IPS-15b (cell line): ENCODE measurements around the gene GALNT6.

Experiments
- H3K27me3 ChIP-seq: one replicate; pipeline ENCODE4 v1.6.1; 2013; ENCODE audit warnings: low read length; ENCODE audit not compliant: control insufficient read depth, insufficient read depth
- H3K36me3 ChIP-seq: one replicate; pipeline ENCODE4 v1.6.1; 2013; ENCODE audit warnings: low read length; ENCODE audit not compliant: control insufficient read depth, insufficient read depth
- H3K4me1 ChIP-seq: one replicate; pipeline ENCODE4 v1.6.1; 2013; ENCODE audit warnings: mild to moderate bottlenecking, low read length; ENCODE audit not compliant: control insufficient read depth, insufficient read depth
- H3K4me3 ChIP-seq: one replicate; pipeline ENCODE4 v1.5.1; 2013; ENCODE audit warnings: low read depth, low read length
- H3K9ac ChIP-seq: one replicate; pipeline ENCODE4 v1.6.1; 2013; ENCODE audit warnings: low read depth, mild to moderate bottlenecking, low read length
- H3K9me3 ChIP-seq: one replicate; pipeline ENCODE4 v1.6.1; 2013; ENCODE audit warnings: mild to moderate bottlenecking, low read length; ENCODE audit not compliant: control insufficient read depth, insufficient read depth

The GALNT6 gene

DNA sequence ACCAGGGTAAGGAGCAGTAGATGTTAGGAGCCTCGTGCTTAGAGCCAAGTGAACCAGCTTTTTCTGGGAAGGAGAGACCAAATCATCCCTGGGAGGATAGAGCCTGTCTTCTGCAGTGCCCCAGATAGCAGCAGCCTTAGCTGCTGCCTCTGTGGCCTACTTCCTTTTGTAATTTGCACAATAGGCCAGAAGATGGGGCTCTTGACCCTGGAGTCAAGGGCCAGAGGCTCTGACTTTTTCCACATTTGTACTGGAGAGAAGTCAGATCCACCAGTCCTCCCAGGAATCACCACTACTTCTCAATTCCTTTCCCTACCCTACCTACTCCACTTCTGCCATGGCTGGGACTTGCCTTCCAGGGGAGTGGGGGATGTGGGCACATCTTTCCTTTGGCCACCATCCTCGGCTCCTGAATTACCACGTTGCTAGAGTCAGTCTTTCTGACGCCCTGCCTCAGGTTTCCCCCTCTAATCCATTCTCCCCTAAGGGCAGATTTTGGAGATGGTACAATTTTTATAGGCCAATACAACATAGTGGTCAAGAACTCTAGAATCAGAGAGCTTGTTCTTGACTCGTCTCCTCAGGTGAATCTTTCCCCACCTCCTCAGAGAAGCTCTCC lies 30.2 kb upstream of the GALNT6 start:
- no peak overlapping the region for H3K9ac ChIP-seq
- H3K36me3 ChIP-seq: no peaks in the 10 kb centered on the region
- peaks cover 15% of the 10 kb centered on the region for H3K4me1 ChIP-seq
- no peak overlapping the region for H3K4me3 ChIP-seq
- H3K9me3 ChIP-seq: no peaks in the 10 kb centered on the region
- H3K27me3 ChIP-seq: no peaks in the 10 kb centered on the region

DNA sequence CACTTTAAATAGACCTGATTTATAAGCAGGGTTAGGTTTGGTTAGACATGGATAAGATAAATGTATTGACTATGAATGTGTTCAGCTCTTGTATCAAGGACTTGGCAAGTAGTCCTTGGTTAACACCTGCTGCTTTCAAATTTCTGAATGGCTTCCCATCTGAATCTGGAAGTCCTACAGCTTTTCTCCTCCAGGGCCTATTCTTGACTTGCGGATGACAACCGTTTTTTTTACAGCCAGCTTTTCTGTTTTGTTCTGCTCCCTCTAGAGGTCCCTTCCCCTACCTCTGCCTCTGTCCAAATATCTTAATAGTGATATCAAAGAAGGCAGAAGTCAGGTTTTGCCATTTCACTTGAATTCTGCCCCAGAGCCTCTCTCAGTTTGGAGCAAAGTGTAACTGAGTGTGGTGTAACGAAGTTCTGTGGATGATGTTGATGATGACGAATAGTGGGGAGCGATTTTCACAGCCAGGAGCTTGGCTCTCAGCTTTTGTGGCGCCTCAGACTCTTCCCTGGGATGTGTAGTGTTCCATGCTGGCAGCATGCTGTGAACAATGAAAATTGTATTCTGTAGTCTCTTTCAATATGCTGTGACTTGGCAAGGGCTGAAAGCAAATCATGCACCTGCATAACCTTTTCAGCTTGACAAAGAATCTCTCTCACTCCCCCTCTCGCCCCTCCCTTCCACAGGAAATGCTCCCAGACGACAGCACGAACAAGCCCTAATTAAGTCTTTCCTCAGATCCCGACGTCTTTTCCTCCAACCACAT lies 28.4 kb upstream of the GALNT6 start:
- H3K9me3 ChIP-seq: no peaks in the 10 kb centered on the region
- no peaks in the 10 kb centered on the region for H3K27me3 ChIP-seq
- H3K4me1 ChIP-seq: peaks cover 12% of the 10 kb centered on the region
- no peaks in the 10 kb centered on the region for H3K36me3 ChIP-seq
- H3K9ac ChIP-seq: no peak overlapping the region
- no peak overlapping the region for H3K4me3 ChIP-seq

DNA sequence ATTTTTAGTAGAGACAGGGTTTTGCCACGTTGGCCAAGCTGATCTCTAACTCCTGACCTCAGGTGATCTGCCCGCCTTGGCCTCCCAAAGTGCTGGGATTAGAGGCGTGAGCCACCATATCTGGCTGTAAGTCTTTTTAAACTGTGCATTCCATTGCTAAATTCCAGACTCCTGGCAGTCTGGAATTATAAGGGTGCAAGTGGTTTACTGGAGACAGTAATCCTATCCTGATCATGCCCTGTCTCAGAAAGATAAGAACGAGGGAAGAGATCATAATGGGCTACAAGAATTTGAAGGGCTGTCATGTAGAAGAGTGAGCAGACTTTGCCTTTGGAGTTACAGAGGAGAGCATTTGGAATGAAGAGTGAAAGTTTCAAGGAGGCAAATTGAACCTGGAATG lies 26.6 kb upstream of the GALNT6 start:
- no peaks in the 10 kb centered on the region for H3K9me3 ChIP-seq
- H3K4me1 ChIP-seq: peaks cover 8% of the 10 kb centered on the region
- no peak overlapping the region for H3K9ac ChIP-seq
- no peaks in the 10 kb centered on the region for H3K27me3 ChIP-seq
- no peaks in the 10 kb centered on the region for H3K36me3 ChIP-seq
- no peak overlapping the region for H3K4me3 ChIP-seq

DNA sequence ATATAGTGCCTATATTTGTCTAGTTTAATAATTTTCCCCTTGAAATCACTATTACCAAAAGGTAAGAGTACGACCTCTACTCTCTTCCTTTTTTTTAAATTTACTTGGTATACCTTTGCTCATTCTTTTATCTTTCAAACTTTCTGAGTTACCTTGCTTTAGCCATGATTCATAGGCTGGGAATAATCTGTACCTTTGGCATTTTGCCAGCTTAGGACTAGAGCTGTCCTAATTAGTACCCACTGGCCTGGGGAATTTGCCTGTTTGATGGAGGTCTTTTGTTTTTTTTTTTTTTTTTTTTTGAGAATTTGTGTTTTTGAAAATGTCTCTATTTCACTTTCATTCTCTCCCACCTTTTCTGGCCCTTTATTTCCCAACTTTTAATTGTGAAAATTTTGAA lies 24.7 kb upstream of the GALNT6 start:
- no peak overlapping the region for H3K4me3 ChIP-seq
- H3K9ac ChIP-seq: no peak overlapping the region
- no peaks in the 10 kb centered on the region for H3K9me3 ChIP-seq
- H3K27me3 ChIP-seq: no peaks in the 10 kb centered on the region
- peaks cover 8% of the 10 kb centered on the region for H3K4me1 ChIP-seq
- no peaks in the 10 kb centered on the region for H3K36me3 ChIP-seq

DNA sequence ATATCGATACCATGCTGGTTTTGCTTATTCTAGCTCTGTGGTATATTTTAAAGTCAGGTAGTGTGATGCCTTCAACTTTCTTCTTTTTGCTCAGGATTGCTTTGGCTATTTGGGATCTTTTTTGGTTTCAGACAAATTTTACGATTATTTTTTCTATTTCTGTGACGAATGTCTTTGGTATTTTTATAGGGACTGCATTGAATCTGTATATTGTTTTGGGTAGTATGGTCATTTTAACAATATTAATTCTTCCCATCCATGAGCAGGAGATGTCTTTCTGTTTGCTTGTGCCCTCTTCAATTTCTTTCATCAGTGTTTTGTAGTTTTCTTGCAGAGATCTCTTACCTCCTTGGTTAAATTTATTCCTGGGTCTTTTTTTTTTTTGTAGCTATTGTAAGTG lies 22.6 kb upstream of the GALNT6 start:
- H3K4me1 ChIP-seq: no peaks in the 10 kb centered on the region
- no peaks in the 10 kb centered on the region for H3K36me3 ChIP-seq

DNA sequence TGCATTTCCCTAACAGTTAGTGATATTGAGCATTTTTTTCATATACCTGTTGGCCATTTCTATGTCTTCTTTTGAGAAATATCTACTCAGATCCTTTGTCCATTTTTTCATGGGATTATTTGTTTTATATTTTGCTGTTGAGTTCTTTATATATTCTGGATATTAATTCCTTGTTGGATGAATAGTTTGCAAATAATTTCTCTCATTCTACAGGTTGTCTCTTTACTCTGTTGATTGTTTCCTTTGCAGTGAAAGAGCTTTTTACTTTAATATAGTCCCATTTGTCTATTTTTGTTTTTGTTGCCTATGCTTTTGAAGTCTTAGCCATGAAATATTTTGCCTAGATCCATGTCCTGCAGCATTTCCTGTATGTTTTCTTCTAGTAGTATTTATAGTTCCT lies 21.9 kb upstream of the GALNT6 start:
- Histone ChIP-seq H3K4me3 (no peak overlapping the region), H3K9ac (no peak overlapping the region), H3K36me3 (no peaks in the 10 kb centered on the region), H3K9me3 (no peaks in the 10 kb centered on the region), H3K27me3 (no peaks in the 10 kb centered on the region), H3K4me1 (no peaks in the 10 kb centered on the region)

More for the DNA sequence above, 22.6 kb upstream of the GALNT6 start:
- Histone ChIP-seq H3K9ac (no peak overlapping the region), H3K27me3 (no peaks in the 10 kb centered on the region), H3K4me3 (no peak overlapping the region), H3K9me3 (no peaks in the 10 kb centered on the region)

DNA sequence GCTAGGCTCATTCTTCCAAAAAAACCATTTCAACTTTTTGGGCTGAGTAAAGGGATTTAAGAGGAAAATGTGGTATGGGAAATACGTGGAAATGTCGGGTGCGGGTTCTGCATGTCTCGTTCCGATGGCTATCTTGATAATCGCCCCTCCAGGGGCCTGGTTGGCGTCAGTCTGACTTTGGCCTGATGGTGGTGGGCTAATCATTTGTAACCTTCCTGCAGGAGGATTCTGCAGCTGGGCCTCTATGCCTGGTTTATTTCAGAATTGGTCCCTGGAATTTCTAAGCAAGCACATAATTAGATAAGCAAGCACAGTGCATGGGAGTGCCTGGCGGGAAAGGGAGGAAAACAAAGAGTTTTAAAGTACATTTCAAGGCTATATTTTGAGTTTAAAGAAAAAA lies 18.6 kb upstream of the GALNT6 start:
- H3K27me3 ChIP-seq: no peaks in the 10 kb centered on the region
- H3K9ac ChIP-seq: no peak overlapping the region
- no peak overlapping the region for H3K4me3 ChIP-seq
- no peaks in the 10 kb centered on the region for H3K36me3 ChIP-seq
- no peaks in the 10 kb centered on the region for H3K4me1 ChIP-seq
- no peaks in the 10 kb centered on the region for H3K9me3 ChIP-seq

DNA sequence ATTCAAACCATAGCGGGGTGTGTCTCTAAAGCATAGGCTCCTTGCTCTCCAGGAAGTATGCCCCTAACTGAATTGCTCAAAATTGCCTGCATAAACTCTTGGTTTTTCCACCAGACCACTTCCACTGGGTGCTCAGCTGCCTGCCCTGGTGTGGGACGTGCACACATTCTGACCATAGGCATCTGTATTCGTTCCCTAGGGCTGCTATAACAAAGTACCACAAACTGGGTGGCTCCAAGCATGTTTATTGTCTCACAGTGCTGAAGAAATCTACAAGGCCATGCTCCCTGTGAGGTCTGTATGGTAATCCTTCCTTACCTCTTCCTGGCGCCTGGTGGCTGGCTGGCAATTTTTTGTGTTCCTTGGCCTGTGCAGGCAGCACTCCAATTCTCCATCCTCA lies 16.4 kb upstream of the GALNT6 start:
- H3K27me3 ChIP-seq: no peaks in the 10 kb centered on the region
- H3K36me3 ChIP-seq: no peaks in the 10 kb centered on the region
- no peaks in the 10 kb centered on the region for H3K9me3 ChIP-seq
- no peak overlapping the region for H3K4me3 ChIP-seq
- H3K4me1 ChIP-seq: no peaks in the 10 kb centered on the region
- no peak overlapping the region for H3K9ac ChIP-seq

DNA sequence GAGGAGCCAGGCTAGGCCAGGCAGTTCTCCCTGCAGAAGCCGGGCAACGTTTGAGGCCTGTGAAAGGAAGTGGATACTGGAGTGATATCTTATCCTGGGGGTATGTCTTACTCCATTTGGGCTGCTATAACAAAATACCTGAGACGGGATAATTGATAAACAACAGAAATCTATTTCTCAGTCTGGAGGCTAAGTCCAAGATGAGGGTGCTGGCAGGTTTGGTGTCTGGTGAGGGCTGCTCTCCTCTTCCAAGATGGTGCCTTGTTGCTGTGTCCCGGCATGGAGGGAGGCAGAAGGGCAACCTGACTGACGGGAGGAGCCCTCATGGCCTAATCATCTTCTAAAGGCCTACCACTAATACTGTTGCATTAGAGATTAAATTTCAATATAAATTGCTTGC lies 15.7 kb upstream of the GALNT6 start:
- Histone ChIP-seq H3K4me3 (no peak overlapping the region), H3K4me1 (no peaks in the 10 kb centered on the region), H3K9ac (no peak overlapping the region), H3K36me3 (no peaks in the 10 kb centered on the region), H3K27me3 (no peaks in the 10 kb centered on the region), H3K9me3 (no peaks in the 10 kb centered on the region)

DNA sequence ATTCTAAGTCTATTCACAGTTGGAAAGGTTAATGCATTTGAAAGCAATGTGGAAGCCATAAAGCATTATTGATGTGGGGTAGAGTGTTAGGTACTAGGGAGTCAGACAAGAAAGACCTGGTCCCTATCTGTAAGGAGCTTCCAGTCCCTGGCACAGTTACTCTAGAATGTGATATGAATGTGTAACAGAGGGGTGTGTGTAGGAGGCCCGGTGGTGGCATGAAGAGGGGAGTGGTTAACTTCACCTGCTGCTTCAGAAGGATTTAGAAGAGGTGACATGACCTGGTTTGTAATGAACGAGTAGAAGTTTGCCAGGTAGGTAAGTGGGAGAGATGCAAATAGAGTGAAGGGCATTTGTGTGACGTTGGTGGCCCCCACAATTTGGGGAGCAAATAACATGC lies 15.1 kb upstream of the GALNT6 start:
- no peak overlapping the region for H3K4me3 ChIP-seq
- H3K9ac ChIP-seq: no peak overlapping the region
- H3K4me1 ChIP-seq: no peaks in the 10 kb centered on the region
- no peaks in the 10 kb centered on the region for H3K36me3 ChIP-seq
- no peaks in the 10 kb centered on the region for H3K9me3 ChIP-seq
- H3K27me3 ChIP-seq: no peaks in the 10 kb centered on the region

DNA sequence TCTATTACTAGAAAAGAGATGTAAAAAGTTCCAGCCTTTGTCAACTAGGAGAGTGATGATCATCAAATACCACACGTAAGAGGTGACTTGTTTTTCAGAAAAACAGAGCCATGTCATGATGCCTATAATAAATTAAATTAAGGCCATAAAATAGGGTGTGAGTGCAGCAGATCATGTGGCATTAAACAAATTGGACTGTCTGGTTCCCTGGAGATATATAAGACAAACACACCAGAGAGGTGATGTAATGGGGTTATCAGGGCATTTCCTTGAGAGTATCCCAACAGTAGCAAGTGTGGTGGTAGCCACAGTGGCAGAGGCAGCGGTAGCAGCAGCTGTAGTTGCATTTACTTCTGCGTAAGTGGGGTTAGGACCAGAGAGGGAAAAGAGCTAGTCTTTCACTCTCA lies 14.6 kb upstream of the GALNT6 start:
- Histone ChIP-seq H3K4me1 (no peaks in the 10 kb centered on the region), H3K36me3 (no peaks in the 10 kb centered on the region), H3K27me3 (no peaks in the 10 kb centered on the region), H3K9me3 (no peaks in the 10 kb centered on the region), H3K9ac (no peak overlapping the region), H3K4me3 (no peak overlapping the region)

DNA sequence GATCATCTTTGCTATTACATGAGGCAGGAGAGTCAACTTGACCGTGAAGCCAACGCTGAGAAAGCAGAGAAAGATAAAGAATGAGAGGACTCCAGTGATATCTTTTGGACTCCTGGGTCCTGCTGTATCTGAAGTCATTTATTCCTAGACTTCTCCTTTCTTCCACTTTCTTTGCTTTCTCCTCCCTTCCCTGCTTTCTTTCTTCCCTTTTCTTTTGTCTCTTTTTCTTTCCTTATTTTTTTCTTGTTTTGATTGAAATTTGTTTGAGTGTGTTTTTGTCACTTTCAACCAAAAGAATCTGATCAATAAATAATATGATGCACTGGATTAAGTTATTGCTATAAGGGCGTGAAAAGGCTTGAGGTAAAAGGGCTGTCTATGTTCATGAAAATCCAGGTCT lies 13.4 kb upstream of the GALNT6 start:
- H3K4me1 ChIP-seq: no peaks in the 10 kb centered on the region
- no peak overlapping the region for H3K9ac ChIP-seq
- H3K9me3 ChIP-seq: no peaks in the 10 kb centered on the region
- H3K36me3 ChIP-seq: no peaks in the 10 kb centered on the region
- no peaks in the 10 kb centered on the region for H3K27me3 ChIP-seq
- no peak overlapping the region for H3K4me3 ChIP-seq
